ENCODE measurements around the gene TMEM14A. TPM values are rescaled to one million over a fixed set of nuclear protein-coding genes. Genes with fewer than 3 reads are reported as not detected.

TMEM14A gene
- total and polyA plus RNA-seq, 9 of the 15 experiments (the other 6 are each of a cell fraction or from before 2014, with no cell fraction given): 3.5 to 43.3 (median 8.5) TPM

GRCh38 chr6:52693773-52694172, 22.9 kb downstream of the TMEM14A start (continued):
- TF ChIP-seq AFF1 (IDR thresholded peaks at IDR 0.05; ENCODE audit: low read depth in 1 of 2, partially characterized antibody in 2 of 2): no peak
- TF ChIP-seq KLF13 (tag; IDR thresholded peaks at IDR 0.05; ENCODE audit: borderline replicate concordance, low read depth): no peak
- no peak for TF ChIP-seq ZNF324 (CRISPR knock-in tag; IDR thresholded peaks at IDR 0.05)
- no peak for TF ChIP-seq ZBTB49 (CRISPR knock-in tag; IDR thresholded peaks at IDR 0.05; ENCODE audit: borderline replicate concordance)
- TF ChIP-seq EGR1 (conservative IDR thresholded peaks at IDR 0.05): no peak
- TF ChIP-seq TRIM24 (IDR thresholded peaks at IDR 0.05): no peak

All from K562 (cell line).